GM23338 (cell line): Measurements from ENCODE around the gene CD300A. TPM values are rescaled to one million over a fixed set of nuclear protein-coding genes. Genes with fewer than 3 reads are reported as not detected.

ENCODE experiments used
- ATAC-seq: fragments of 200-7000 bp; cut with Tn5 transposase; 3 replicates; pipeline ENCODE4 v1.9.1; 2020
- DNase-seq: peaks from one replicate; pipeline ENCODE4 v3.0.0-alpha.2; 2015; ENCODE audit warnings: low spot score
- H2AFZ ChIP-seq: fragments of 200-600 bp; sonication (generic); 2 replicates; pipeline ENCODE4 v1.8.0; 2016; ENCODE audit warnings: antibody characterized with exemption, mild to moderate bottlenecking, moderate library complexity
- H3F3A ChIP-seq: fragments of 200-600 bp; sonication (generic); replicated peaks from 2 replicates; pipeline ENCODE4 v1.8.0; 2017; ENCODE audit warnings: antibody characterized with exemption, mixed run types, low read depth
- H3K27ac ChIP-seq: fragments of 200-600 bp; sonication (generic); 2 replicates; pipeline ENCODE4 v1.6.1; 2016; ENCODE audit warnings: low read depth
- H3K27me3 ChIP-seq: fragments of 200-600 bp; sonication (generic); 2 replicates; pipeline ENCODE4 v1.8.0; 2016; ENCODE audit warnings: mild to moderate bottlenecking, mixed run types, moderate library complexity; ENCODE audit not compliant: insufficient read depth
- H3K36me3 ChIP-seq: fragments of 200-600 bp; sonication (generic); 2 replicates; pipeline ENCODE4 v1.8.0; 2016; ENCODE audit warnings: mild to moderate bottlenecking; ENCODE audit not compliant: insufficient read depth
- H3K4me1 ChIP-seq: fragments of 200-600 bp; sonication (generic); 2 replicates; pipeline ENCODE4 v1.8.0; 2016; ENCODE audit warnings: mild to moderate bottlenecking, moderate library complexity; ENCODE audit not compliant: insufficient read depth
- H3K4me2 ChIP-seq: fragments of 200-600 bp; sonication (generic); 2 replicates; pipeline ENCODE4 v1.7.1; 2017; ENCODE audit warnings: mixed run types
- H3K4me3 ChIP-seq: fragments of 200-600 bp; sonication (generic); 2 replicates; pipeline ENCODE4 v1.6.1; 2016; ENCODE audit warnings: mixed run types
- H3K79me2 ChIP-seq: fragments of 200-600 bp; sonication (generic); replicated peaks from 2 replicates; pipeline ENCODE4 v1.8.0; 2017; ENCODE audit warnings: mild to moderate bottlenecking; ENCODE audit not compliant: insufficient read depth
- H3K9me2 ChIP-seq: fragments of 200-600 bp; sonication (generic); 2 replicates; pipeline ENCODE4 v1.8.0; 2017; ENCODE audit not compliant: insufficient read depth
- H4K20me1 ChIP-seq: fragments of 200-600 bp; sonication (generic); replicated peaks from 2 replicates; pipeline ENCODE4 v1.8.0; 2017; ENCODE audit warnings: mild to moderate bottlenecking; ENCODE audit not compliant: insufficient read depth
- H3K27ac Mint-ChIP-seq: 2 replicates; pipeline ENCODE4 v1.8.0; 2020; ENCODE audit warnings: inconsistent platforms, mild to moderate bottlenecking, moderate library complexity, mixed read lengths
- H3K27me3 Mint-ChIP-seq: 3 replicates; pipeline ENCODE4 v1.8.0; 2022; ENCODE audit warnings: low read depth, mild to moderate bottlenecking, moderate library complexity, mixed read lengths, inconsistent platforms; ENCODE audit not compliant: insufficient read depth, poor library complexity
- H3K36me3 Mint-ChIP-seq: 3 replicates; pipeline ENCODE4 v1.8.0; 2021; ENCODE audit warnings: low read depth, mild to moderate bottlenecking, inconsistent platforms, moderate library complexity, mixed read lengths
- H3K4me1 Mint-ChIP-seq: 3 replicates; pipeline ENCODE4 v1.8.0; 2020; ENCODE audit warnings: mild to moderate bottlenecking, inconsistent platforms, mixed read lengths
- H3K4me3 Mint-ChIP-seq: 3 replicates; pipeline ENCODE4 v1.8.0; 2021; ENCODE audit warnings: moderate library complexity, mild to moderate bottlenecking, inconsistent platforms, mixed read lengths
- H3K9me3 Mint-ChIP-seq: 3 replicates; pipeline ENCODE4 v1.8.0; 2020; ENCODE audit warnings: moderate library complexity, mild to moderate bottlenecking, inconsistent platforms, mixed read lengths
- CREB1 ChIP-seq: fragments of 250-450 bp; sonication (Bioruptor Pico); IDR thresholded peaks from 2 replicates; pipeline ENCODE4 v1.5.0; 2020; ENCODE audit warnings: low read depth, mild to moderate bottlenecking, moderate library complexity
- CTCF ChIP-seq, 2 experiments: fragments of 200-600 bp in 1 of 2; sonication (generic) in 1 of 2; conservative IDR thresholded peaks; 2 replicates each; pipeline versions ENCODE4 v1.5.1 to v1.6.1; 2016 to 2017; ENCODE audit warnings: antibody characterized with exemption in 2 of 2, low read depth in 2 of 2, mild to moderate bottlenecking in 2 of 2, moderate library complexity in 1 of 2
- ETS1 ChIP-seq: IDR thresholded peaks from 2 replicates; pipeline ENCODE4 v1.6.1; 2016; ENCODE audit warnings: antibody characterized with exemption
- EZH2 ChIP-seq: fragments of 200-600 bp; sonication (generic); IDR thresholded peaks from one replicate; pipeline ENCODE4 v1.8.0; 2017; ENCODE audit warnings: antibody characterized with exemption, mild to moderate bottlenecking, low read depth; ENCODE audit not compliant: unreplicated experiment
- JUNB ChIP-seq: IDR thresholded peaks from one replicate; pipeline ENCODE4 v1.6.1; 2016; ENCODE audit warnings: antibody characterized with exemption; ENCODE audit not compliant: unreplicated experiment
- NANOG ChIP-seq: IDR thresholded peaks from 2 replicates; pipeline ENCODE4 v1.6.1; 2016; ENCODE audit warnings: antibody characterized with exemption, borderline replicate concordance
- POLR2AphosphoS5 ChIP-seq: IDR thresholded peaks from 2 replicates; pipeline ENCODE4 v1.6.1; 2016; ENCODE audit warnings: antibody characterized with exemption, low read depth
- REST ChIP-seq: IDR thresholded peaks from one replicate; pipeline ENCODE4 v1.6.1; 2018; ENCODE audit warnings: antibody characterized with exemption; ENCODE audit not compliant: unreplicated experiment
- STAT1 ChIP-seq: IDR thresholded peaks from one replicate; pipeline ENCODE4 v1.6.1; 2016; ENCODE audit warnings: antibody characterized with exemption; ENCODE audit not compliant: unreplicated experiment
- ZNF114 ChIP-seq: fragments of 250-450 bp; sonication (Bioruptor Pico); IDR thresholded peaks from 2 replicates; pipeline ENCODE4 v1.5.0; 2020; ENCODE audit warnings: mild to moderate bottlenecking, moderate library complexity
- polyA plus RNA-seq: library from polyadenylated mRNA; unstranded; fragments of >200 nt; fragmentation: Nextera tagmentation; extraction: Ambion mirVana; gene quantifications from 2 replicates; pipeline ENCODE4 v1.2.1, GENCODE V29; 2016
- total RNA-seq: library from RNA; depleted of rRNA; stranded (reverse); fragments of >200 nt; shearing (Covaris generic); gene quantifications from 2 replicates; pipeline ENCODE4 v1.2.3, GENCODE V29; 2014

CD300A gene
- total and polyA plus RNA-seq, 2 experiments from 2014 or later, result 0.37 to 0.45 TPM

- no peak for ATAC-seq
- H3K27ac ChIP-seq, result no peak overlapping the region
- H3K4me2 ChIP-seq, result no peak overlapping the region
- H3K4me3 ChIP-seq, result no peak overlapping the region
- Mint-ChIP-seq H3K27ac (no peak overlapping the region), H3K36me3 (peaks cover 7% of the 10 kb centered on the region; the same call in 2 of the 3 replicates), H3K9me3 (no peaks in the 10 kb centered on the region; the same call in 2 of the 3 replicates), H3K4me1 (peaks cover 23% of the 10 kb centered on the region), H3K27me3 (peaks cover 19% of the 10 kb centered on the region), H3K4me3 (no peak overlapping the region)
- DNase-seq, result peak; percentile 65
- H3K79me2 ChIP-seq, result no peaks in the 10 kb centered on the region; the same call in none of the 2 replicates
- H3F3A ChIP-seq, result no peaks in the 10 kb centered on the region
- H4K20me1 ChIP-seq, result no peaks in the 10 kb centered on the region; the same call in 1 of the 2 replicates
- no peaks in the 10 kb centered on the region for H3K36me3 ChIP-seq
- H3K27me3 ChIP-seq, result peaks cover 18% of the 10 kb centered on the region; the same call in 1 of the 2 replicates
- no peaks in the 10 kb centered on the region for H3K9me2 ChIP-seq
- TF ChIP-seq CTCF (conservative IDR thresholded peaks at IDR 0.05; ENCODE audit: low read depth in 2 of 2), result peak; percentile 94 to 96
- TF ChIP-seq NANOG, result no peak
- no peak for TF ChIP-seq EZH2
- TF ChIP-seq CREB1 (CRISPR knock-in tag), result no peak
- no peak overlapping the region for H2AFZ ChIP-seq
- H3K4me1 ChIP-seq, result peaks cover 14% of the 10 kb centered on the region; the same call in 1 of the 2 replicates
Observed at GRCh38 chr17:74437702-74438101, 28.7 kb upstream of the CD300A start.

GRCh38 chr17:74439691-74440567, 26.5 kb upstream of the CD300A start:
- peaks cover 5% of the 10 kb centered on the region for H3K27me3 Mint-ChIP-seq
- Histone ChIP-seq H3K36me3 (no peaks in the 10 kb centered on the region), H2AFZ (no peak overlapping the region), H3K9me2 (no peaks in the 10 kb centered on the region), H3K4me2 (no peak overlapping the region), H4K20me1 (no peaks in the 10 kb centered on the region; the same call in 1 of the 2 replicates), H3K4me1 (peaks cover 12% of the 10 kb centered on the region; the same call in 1 of the 2 replicates), H3K79me2 (no peaks in the 10 kb centered on the region; the same call in 1 of the 2 replicates), H3K4me3 (no peak overlapping the region), H3K27me3 (no peaks in the 10 kb centered on the region), H3F3A (no peaks in the 10 kb centered on the region), H3K27ac (no peak overlapping the region)
- H3K4me3 Mint-ChIP-seq, result no peak overlapping the region
- peaks cover 29% of the 10 kb centered on the region for H3K4me1 Mint-ChIP-seq
- ATAC-seq (no peak), DNase-seq (no peak)
- no peak overlapping the region for H3K27ac Mint-ChIP-seq
- H3K9me3 Mint-ChIP-seq, result no peaks in the 10 kb centered on the region; the same call in 2 of the 3 replicates
- H3K36me3 Mint-ChIP-seq, result peaks cover 7% of the 10 kb centered on the region; the same call in 2 of the 3 replicates
- TF ChIP-seq POLR2AphosphoS5, result no peak
- TF ChIP-seq REST, result no peak
- no peak for TF ChIP-seq ZNF114 (CRISPR knock-in tag)
- TF ChIP-seq JUNB, result no peak
- TF ChIP-seq CREB1 (CRISPR knock-in tag), result no peak
- no peak for TF ChIP-seq NANOG
- TF ChIP-seq CTCF (conservative IDR thresholded peaks at IDR 0.05; ENCODE audit: low read depth in 2 of 2), result no peak
- TF ChIP-seq EZH2, result no peak
- TF ChIP-seq ETS1, result no peak
- TF ChIP-seq STAT1, result no peak
